ENCODE results near the gene TUSC2.
"Not testable (repeated sequence)": the region's sequence is repeated elsewhere in the genome, so short reads cannot be mapped to it uniquely, and the experiment has no call there.

The TUSC2 gene

DNA sequence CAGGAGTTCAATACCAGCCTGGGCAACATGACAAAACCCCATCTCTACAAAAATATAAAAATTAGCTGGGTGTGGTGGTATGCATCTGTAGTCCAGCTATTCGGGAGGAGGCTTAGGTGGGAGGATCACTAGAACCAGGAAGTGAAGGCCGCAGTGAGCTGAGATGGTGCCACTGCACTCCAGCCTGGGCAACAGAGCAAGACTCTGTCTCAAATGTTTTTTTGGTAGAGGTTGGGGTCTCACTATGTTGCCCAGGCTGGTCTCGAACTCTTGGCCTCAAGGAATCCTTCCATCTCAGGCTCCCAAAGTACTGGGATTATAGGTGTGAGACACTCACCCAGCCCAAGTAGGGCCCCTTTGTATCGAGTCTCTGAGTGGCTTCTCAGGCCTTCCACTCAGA is 33.9 kb downstream of the TUSC2 start:
- no peak for DNase-seq (ENCODE audit: low spot score)

DNA sequence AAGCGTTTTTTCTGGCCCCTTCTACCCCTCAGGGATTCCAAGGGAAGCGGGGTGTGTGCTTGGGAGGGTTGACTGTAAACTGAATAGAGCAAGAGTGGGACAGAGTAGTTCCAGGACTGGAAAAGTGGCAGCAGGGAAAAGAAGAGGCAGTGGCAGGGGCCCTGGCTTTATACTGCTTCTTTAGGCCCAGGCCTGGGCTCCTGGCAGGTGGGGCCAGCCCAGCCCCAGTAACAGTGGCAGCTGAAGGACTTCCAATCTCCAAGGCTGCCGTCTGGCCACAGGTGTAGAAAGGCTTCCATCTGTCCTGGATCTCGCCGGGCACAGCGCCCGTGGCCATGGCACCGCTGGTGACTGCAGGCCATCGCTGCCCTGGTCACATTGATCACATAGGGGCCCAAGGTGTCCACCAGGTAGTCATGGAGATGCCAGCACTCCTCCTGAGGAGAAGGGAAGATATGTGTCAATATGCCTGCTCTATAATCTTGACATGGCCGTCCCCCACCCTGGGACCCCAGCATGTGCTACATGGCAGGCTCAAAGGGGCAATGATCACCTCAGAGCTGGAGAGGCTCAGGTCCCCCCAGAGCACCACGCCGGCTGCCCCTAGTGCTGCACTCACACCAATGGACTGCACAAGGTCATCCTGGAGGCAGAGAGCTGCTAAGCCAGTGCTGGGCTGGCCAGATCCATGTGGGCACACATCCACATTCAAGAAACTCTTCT is 34.8 kb downstream of the TUSC2 start:
- DNase-seq (ENCODE audit: low spot score) = no peak

DNA sequence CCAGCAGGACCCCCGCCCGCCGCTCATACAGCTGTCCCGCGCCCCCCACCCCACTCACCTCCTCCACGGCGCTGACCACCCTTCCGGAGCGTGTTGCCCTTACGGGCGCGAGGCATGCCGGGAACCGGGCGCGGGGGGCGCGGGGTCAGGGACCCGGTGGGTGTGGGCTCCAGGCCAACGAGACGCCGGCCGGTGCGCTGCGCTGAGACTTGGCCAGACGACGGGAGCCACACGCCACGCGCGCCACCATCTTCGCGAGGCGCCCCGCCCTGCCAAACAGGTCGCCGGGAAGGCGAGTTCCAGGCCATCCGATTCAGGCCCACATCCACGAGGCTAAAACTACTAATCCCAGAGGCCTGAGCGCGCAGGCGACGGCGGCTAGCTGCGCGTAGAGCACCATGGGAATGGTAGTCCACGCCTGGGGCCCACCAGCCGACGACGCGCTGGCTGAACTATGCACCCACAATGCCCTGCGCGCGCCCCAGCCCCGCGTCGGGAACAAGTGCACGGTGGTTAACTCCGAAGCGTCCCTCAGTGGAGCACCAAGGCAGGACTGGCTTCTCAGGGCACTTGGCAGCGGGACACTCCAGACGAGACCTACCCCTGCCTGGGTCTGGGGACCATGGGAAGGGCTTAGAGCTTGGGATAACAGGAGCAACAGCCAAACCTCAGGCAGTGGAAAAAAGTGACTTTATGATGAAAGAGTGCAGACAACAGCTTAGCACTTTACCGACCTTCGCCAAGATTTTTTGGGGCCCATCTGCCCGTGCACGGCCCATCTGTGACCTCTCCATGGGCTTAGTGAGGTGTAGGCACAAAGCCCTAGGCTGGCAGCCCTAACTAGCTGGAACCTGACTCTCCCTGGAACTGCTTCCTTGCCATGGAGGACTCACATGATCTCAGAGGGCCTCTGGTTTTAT is 35.6 kb downstream of the TUSC2 start, which contains the start of gene IFRD2:
IFRD2 (minus strand) TSS at position 271 of the 920 bp plus-strand sequence; CDS start at position 116, 155 bp downstream.
- DNase-seq (ENCODE audit: low spot score) = peak; percentile 96

DNA sequence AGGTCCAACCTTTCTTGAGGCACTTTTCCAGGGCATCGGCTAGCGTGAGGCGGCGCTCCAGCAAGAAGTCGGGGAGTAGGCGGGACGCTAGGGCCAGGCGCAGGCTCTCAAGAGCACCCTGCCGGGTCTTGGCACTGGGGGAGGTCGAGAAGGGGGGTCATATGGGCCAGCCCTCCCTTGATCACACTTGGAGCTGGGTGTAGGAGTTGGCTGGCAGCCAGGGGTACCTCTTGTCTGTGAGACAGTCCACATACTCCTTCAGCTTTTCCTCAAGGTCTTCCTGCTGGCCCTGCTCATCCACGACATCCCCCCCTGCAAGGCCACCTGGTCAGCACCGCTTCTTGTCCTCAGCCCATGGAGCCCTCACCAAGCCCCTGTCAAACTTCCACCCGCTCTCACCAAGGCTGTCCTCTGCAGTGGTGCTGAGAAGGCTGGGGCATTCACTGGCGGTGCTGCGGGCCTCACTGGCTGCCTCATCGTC is 37.8 kb downstream of the TUSC2 start:
- no peak for DNase-seq (ENCODE audit: low spot score)

DNA sequence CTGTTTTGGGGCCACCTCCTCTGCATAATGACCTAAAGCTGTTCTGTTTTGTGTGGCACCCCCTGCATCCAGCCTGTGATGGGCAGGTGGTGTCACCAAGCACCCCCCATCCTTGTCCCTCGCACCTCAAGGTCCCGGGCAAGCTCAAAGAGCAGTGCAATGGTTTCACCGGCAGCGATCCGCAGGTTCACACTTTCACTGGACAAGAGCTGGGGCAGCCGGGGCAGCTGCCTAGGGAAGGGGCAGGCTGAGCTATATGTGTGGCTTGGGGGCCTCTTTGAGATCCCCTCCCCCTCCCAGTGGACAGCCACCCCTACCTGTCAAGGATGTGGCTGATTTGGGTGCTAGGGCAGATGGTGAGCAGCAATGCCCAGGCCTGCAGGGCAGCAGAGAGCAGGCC is 38.9 kb downstream of the TUSC2 start:
- DNase-seq (ENCODE audit: low spot score) = no peak

DNA sequence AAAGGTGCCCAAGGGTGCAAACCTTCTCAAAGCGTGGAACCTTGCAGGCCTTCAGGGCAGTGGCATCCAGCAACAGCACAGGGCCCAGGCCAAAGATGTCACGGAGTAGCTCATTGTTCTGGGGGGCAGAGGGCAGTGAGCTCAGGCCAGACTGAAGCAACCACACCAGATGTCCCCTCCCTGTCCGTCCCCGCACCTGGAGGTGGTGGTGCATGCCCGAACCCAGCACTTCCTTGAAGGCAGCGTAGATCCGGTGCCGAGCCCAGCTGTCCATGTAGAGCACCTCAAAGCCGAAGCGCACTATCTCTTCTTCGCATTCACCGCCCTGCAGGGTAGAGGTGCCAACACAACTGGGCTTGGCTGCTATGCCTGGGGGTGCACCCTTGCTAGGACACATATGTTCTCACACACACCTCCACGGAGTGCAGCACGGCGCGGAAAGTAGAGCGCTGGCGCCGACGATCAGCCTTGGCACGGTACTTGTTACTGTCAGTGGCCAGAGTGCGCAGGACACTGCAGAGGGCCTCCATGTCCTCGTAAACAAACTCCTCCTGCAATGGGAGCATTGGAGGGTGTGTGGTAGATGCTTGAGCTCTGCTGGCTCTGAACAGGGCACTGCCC is 39.5 kb downstream of the TUSC2 start:
- DNase-seq (ENCODE audit: low spot score) = no peak

DNA sequence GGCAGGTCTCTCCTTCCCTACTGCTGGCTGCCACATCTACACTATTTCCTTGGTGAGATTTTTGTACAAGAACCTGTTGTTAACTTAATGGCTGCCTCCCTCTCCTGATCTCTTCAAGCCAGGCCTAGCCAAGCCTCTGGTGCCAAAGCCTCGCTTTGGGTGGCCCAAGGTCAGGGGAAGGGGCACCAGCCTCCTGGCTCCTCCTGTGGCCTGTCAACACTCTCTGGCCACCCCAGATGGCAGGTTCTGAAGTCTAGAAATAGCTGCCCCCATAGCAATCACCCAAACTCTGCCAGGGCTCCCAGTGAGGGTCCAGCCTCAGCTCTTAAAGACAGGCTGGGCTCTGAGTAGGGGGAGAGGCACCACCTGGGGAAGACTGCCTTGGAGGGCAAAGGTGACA is 40.8 kb downstream of the TUSC2 start:
- DNase-seq (ENCODE audit: low spot score) = no peak

DNA sequence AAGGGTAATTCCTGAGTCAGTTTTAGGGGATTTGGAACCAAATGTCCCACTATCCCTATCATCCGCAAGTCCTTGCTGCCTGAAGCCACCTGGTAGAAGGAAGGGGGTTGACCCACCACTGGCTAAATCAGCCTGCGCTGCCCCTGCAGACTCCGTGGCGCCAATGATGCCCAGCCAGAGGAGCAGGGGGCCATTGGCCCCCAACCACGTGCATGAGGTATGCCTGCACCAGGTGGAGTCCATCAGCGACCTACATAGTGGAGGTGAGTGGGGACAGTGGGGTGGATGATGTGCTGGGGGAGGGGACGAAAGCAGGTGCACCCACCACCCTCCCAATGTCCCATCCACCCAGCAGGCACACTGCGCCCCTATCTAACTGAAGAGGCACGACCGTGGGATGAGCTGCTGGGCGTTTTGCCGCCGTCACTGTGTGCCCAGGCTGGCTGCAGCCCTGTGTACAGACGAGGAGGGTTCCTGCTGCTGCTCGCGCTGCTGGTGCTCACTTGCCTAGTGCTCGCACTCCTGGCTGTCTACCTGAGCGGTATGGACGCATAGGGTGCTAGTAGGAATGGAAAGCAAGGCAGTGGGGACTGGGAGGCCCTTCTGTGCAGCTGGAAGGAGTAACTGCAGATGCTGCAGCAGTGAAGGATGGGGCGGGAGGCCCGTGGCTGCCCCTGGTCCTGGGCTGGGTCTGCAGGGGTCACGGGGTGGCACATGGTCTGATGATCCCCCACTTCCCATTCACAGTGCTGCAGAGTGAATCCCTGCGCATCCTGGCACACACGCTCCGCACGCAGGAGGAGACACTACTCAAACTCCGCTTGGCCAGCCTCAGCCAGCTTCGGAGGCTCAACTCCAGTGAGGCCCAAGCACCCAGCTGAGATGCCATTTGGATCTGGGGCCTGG is 41.4 kb downstream of the TUSC2 start:
- no peak for DNase-seq (ENCODE audit: low spot score)

DNA sequence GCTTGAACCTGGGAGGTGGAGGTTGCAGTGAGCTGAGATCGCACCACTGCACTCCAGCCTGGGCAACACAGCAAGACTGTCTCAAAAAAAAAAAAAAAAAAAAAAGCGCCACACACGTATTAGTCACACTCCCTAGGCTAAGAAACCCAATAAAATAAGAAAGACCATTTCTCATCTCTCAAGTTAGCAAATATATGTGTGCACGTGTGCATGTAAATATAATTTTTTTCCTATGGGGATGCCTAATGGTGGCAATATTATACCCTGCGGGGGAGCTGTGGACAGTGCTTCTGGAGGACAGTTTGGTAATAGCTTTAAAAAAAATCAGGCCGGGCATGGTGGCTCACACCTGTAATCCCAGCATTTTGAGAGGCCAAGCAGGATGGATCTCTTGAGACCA is 43.9 kb downstream of the TUSC2 start:
- not testable (repeated sequence) for DNase-seq (ENCODE audit: low spot score)

DNA sequence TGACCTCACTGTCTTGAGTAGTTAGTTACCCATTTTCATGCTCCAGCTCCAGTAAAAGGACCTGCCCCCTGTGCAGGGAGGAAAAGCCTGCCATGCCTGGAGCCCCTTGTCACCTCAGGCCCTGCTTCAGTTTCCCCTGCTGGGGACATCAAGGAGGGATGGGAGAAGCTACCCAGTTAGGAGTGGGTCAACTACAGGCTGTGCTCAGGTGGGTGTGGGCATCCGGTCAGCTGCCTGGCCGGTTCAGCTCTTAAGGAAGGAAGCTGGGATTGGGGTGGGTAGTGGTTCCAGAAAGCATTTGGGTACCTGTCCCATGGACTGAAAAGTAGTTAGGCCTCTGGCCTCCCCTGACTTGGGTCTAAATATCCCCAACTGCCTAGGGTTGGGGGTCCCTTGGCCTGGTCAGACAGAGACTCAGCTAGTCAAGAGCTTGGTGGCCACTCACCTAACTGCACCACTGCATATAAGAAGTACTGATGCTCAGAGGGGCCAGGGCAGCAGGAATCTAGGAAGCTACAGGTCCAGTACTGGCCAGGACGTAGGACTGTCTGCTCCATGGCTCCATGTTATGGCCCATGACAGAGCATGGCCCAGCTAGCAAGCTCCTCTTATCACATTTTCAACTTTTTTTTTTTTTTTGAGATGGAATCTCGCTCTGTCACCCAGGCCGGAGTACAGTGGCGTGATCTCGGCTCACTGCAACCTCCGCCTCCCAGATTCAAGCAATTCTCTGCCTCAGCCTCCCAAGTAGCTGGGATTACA is 48.6 kb downstream of the TUSC2 start:
- DNase-seq (ENCODE audit: low spot score) = no peak

DNA sequence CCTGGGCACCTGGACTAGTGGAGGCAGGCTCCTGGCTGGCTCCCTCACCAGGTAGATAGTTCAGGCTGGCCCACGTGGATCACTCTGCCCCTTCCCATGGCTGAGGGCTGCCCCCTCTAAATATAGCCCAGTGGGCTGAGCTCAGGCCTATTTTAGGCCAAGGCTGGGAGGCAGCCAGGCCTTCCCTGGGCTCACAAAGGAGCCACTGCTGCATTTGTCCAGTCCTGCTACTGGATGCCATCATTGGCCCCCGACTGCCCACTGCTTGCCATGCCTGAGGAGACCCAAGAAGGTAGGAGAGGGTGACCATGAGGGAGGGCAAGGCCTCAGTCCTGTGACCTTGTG is 49.2 kb downstream of the TUSC2 start, which contains the start of gene LSMEM2:
LSMEM2 (plus strand) TSS at position 208 of the 345 bp plus-strand sequence; CDS start at position 235, 27 bp downstream.
- no peak for DNase-seq (ENCODE audit: low spot score)

DNA sequence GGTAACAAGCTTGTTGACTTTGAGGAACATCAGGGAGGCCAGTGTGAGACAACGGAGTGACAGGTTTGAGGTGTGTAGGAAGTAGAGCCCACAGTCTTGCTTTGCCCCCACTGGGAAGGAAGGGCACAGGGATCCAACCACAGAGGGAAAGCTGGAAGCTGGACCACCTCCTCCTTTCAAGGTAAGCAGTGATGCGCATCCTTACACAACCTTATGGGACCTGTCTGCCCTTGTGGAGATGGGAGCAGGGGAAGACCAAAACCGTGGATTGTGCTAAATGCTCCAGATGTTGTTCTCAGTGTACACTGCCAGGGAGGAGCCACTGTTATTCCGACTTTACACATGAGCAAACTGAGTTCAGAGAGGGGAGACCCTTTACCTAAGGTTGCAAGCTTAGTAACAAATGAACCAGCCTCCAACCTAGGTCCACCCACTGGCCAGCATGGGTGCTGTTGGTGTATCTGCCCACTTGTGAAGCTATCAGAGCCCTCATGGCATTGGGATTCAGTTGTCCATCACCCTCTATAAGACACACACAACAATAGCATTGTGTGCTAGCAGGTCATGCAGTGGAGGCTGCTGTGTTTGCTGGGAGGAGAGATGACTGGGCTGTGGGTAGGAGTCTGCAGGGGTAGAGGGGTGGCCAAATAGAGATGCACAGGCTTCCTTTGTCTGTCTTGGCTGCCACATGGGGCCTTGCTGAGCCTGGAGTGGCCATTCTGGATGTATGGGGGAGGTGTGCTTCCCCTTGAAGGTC is 49.7 kb downstream of the TUSC2 start:
- DNase-seq (ENCODE audit: low spot score) = no peak

DNA sequence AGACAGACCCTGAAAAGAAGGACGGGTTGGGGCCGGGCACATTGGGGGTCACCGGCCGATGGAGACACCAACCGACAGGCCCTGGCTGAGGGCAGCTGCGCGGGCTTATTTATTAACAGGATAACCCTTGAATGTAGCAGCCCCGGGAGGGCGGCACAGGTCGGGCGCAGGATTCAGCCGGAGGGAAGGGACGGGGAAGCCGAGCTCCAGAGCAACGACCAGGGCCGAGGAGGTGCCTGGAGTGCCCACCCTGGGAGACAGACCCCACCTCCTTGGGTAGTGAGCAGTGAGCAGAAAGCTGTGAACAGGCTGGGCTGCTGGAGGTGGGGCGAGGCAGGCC is 51.3 kb downstream of the TUSC2 start:
- no peak for DNase-seq (ENCODE audit: low spot score)

DNA sequence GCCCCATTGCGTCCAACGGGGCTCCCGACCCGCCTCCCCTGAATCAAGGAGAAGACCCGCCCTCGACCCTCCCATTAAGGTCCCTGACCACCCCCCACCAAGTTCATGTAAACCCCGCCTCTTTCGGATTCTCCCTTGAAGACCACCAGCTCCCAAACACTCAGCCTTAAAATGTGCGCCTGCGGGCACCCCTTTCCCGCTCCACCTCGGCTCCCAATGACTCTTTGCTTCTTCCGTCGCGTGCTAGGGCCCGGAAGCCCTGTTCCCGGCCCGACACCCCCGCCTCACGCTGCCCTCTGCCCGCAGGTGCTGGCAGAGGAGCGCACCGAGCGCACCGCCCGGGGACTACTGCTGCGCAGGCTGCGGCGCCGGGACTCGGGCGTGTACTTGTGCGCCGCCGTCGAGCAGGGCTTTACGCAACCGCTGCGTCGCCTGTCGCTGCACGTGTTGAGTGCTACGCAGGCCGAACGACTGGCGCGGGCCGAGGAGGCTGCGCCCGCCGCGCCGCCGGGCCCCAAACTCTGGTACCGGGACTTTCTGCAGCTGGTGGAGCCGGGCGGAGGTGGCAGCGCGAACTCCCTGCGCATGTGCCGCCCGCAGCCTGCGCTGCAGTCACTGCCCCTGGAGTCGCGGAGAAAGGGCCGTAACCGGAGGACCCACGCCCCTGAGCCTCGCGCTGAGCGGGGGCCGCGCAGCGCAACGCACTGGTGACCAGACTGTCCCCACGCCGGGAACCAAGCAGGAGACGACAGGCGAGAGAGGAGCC is 51.8 kb downstream of the TUSC2 start:
- DNase-seq (ENCODE audit: low spot score) = no peak

DNA sequence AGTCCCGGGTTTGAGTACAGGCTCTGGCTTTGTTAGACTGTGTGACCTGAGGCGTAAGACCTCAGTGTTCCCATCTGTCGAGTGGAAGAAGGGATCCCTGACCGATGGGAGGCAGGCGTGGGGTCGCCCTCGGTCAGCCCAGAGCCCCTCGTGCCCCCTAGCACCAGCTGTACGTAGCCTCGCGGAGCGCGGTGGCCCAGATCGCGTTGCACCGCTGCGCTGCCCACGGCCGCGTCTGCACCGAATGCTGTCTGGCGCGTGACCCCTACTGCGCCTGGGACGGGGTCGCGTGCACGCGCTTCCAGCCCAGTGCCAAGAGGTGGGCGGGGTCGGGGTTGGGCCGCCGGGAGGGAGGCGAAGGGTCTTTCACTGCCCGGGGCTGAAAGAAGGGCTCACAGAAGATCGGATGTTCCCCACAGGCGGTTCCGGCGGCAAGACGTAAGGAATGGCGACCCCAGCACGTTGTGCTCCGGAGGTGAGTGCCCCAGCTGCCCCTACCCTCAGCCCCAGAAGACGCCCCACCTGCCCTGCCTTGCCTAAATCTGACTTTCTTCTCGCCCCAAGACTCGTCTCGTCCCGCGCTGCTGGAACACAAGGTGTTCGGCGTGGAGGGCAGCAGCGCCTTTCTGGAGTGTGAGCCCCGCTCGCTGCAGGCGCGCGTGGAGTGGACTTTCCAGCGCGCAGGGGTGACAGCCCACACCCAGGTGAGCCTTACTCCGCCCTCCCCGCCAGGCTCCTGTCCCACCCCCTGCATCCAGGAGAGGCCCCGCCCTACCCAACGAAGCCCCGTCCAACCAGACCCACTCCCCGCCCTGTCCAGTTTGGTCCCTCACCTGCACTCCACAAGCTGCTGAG is 52.7 kb downstream of the TUSC2 start:
- DNase-seq (ENCODE audit: low spot score) = peak; percentile 56

Data from D341Med (cell line).